K562 (cell line): ENCODE measurements around the gene ABCC6. TPM values are rescaled to one million over a fixed set of nuclear protein-coding genes. Genes with fewer than 3 reads are reported as not detected.

ENCODE experiments used
- BCOR ChIP-seq: fragments of 450-650 bp; IDR thresholded peaks from 2 replicates; pipeline ENCODE4 v1.6.1; 2016
- FUS ChIP-seq: fragments of 200-400 bp; formaldehyde crosslinking; optimal IDR thresholded peaks from 2 replicates; pipeline ENCODE3; 2017; ENCODE audit warnings: low read depth, low read length
- HCFC1 ChIP-seq: IDR thresholded peaks from 2 replicates; pipeline ENCODE4 v1.6.1; 2012; ENCODE audit warnings: low read depth, low read length, improper control_type of control experiment
- HMG20A ChIP-seq: fragments of 450-650 bp; formaldehyde crosslinking; conservative IDR thresholded peaks from 2 replicates; pipeline ENCODE4 v1.4.0; 2020; ENCODE audit warnings: mild to moderate bottlenecking, mixed read lengths
- HNRNPUL1 ChIP-seq: fragments of 200-400 bp; formaldehyde crosslinking; IDR thresholded peaks from 2 replicates; pipeline ENCODE4 v1.6.1; 2017; ENCODE audit warnings: low read length
- RBM22 ChIP-seq: fragments of 200-400 bp; formaldehyde crosslinking; IDR thresholded peaks from 2 replicates; pipeline ENCODE4 v1.6.1; 2018; ENCODE audit warnings: low read length, low read depth; ENCODE audit not compliant: poor library complexity, severe bottlenecking
- SAFB2 ChIP-seq: fragments of 200-400 bp; formaldehyde crosslinking; IDR thresholded peaks from 2 replicates; pipeline ENCODE4 v1.6.1; 2018; ENCODE audit warnings: borderline replicate concordance, low read length, low read depth, moderate library complexity; ENCODE audit not compliant: severe bottlenecking
- SLC30A9 ChIP-seq: fragments of 250-450 bp; sonication (Bioruptor Pico); IDR thresholded peaks from 2 replicates; pipeline ENCODE4 v1.8.0; 2022; ENCODE audit warnings: mild to moderate bottlenecking, moderate library complexity
- SMAD1 ChIP-seq: fragments of 150-350 bp; IDR thresholded peaks from 2 replicates; pipeline ENCODE4 v1.6.1; 2014; ENCODE audit warnings: low read length, low read depth; ENCODE audit not compliant: partially characterized antibody
- SRF ChIP-seq, 2 experiments: fragments of 250-450, 450-650 bp in 1 of 2; sonication (Bioruptor Pico) in 1 of 2; sonication (generic) in 1 of 2; formaldehyde crosslinking; IDR thresholded peaks; 2 replicates each; pipeline versions ENCODE4 v1.5.0 to v1.5.1; 2020 to 2022; ENCODE audit warnings: mild to moderate bottlenecking in 1 of 2, missing genetic modification reagents in 1 of 2
- STAG1 ChIP-seq: sonication (generic); formaldehyde crosslinking; IDR thresholded peaks from 2 replicates; pipeline ENCODE4 v1.5.0; 2020; ENCODE audit warnings: missing genetic modification reagents, borderline replicate concordance
- TAF1 ChIP-seq: IDR thresholded peaks from 2 replicates; pipeline ENCODE4 v1.6.1; 2011; ENCODE audit warnings: mild to moderate bottlenecking, low read length, moderate library complexity; ENCODE audit not compliant: insufficient read depth, control insufficient read depth, severe bottlenecking; ENCODE audit errors: extremely low read depth
- ZNF384 ChIP-seq: IDR thresholded peaks from 2 replicates; pipeline ENCODE4 v1.6.1; 2012; ENCODE audit warnings: low read depth, low read length, improper control_type of control experiment
- ZNF644 ChIP-seq: fragments of 200-800 bp; sonication (Bioruptor generic); IDR thresholded peaks from 2 replicates; pipeline ENCODE4 v1.6.1; 2016; ENCODE audit warnings: low read depth, missing genetic modification characterization, missing compliant biosample characterization
- polyA plus RNA-seq, 8 experiments: library from polyadenylated mRNA; depleted of rRNA in 4 of 8; stranded (reverse) in 5 of 8; unstranded in 3 of 8; fragments of >200 nt; fragmentation: Nextera tagmentation in 2 of 8; fragmentation: Illumina TruSeq in 1 of 8; extraction: Ambion mirVana in 2 of 8; extraction: Trizol in 1 of 8; gene quantifications; 2 replicates each; pipeline versions ENCODE4 v1.2.1 to v1.2.3, GENCODE V29; 2011 to 2014; ENCODE audit warnings: inconsistent platforms in 1 of 8, missing spikeins in 1 of 8
- total RNA-seq, 7 experiments: library from RNA; depleted of rRNA in 6 of 7; stranded (reverse); fragments of >200 nt in 6 of 7; fragmentation: Illumina TruSeq in 2 of 7; extraction: Trizol in 2 of 7; gene quantifications; 2 replicates each; pipeline versions ENCODE4 v1.2.1 to v1.2.3, GENCODE V29; 2011 to 2021; ENCODE audit warnings: low replicate concordance in 1 of 7
- TF ChIP-seq, protein P1 (sequence below), 3 experiments: IDR thresholded peaks in 2 of 3; conservative IDR thresholded peaks in 1 of 3; 2 replicates each; pipeline ENCODE4 v1.5.1; 2011 to 2012; ENCODE audit warnings: low read length in 3 of 3, mild to moderate bottlenecking in 3 of 3, control low read depth in 2 of 3, improper control_type of control experiment in 1 of 3, inconsistent platforms in 1 of 3, low read depth in 1 of 3, mixed read lengths in 1 of 3, moderate library complexity in 1 of 3; ENCODE audit not compliant: insufficient read depth in 2 of 3
- TF ChIP-seq, protein P2 (sequence below), 2 experiments: IDR thresholded peaks in 1 of 2; conservative IDR thresholded peaks in 1 of 2; 2 replicates each; pipeline ENCODE4 v1.6.1; 2016; ENCODE audit warnings: low read depth in 2 of 2, mild to moderate bottlenecking in 1 of 2, missing compliant biosample characterization in 1 of 2, missing genetic modification characterization in 1 of 2, moderate library complexity in 1 of 2
- TF ChIP-seq, protein P3 (sequence below): fragments of 450-650 bp; IDR thresholded peaks from 2 replicates; pipeline ENCODE4 v1.6.1; 2016; ENCODE audit warnings: mild to moderate bottlenecking
- TF ChIP-seq, protein P4 (sequence below): fragments of 450-650 bp; IDR thresholded peaks from 2 replicates; pipeline ENCODE4 v1.6.1; 2017; ENCODE audit warnings: antibody characterized with exemption

Gene ABCC6
- total and polyA plus RNA-seq, 9 of the 15 experiments (the other 6 are each of a cell fraction or from before 2014, with no cell fraction given) = 0.03 to 0.46 (median 0.07) TPM; not detected in 4

DNA sequence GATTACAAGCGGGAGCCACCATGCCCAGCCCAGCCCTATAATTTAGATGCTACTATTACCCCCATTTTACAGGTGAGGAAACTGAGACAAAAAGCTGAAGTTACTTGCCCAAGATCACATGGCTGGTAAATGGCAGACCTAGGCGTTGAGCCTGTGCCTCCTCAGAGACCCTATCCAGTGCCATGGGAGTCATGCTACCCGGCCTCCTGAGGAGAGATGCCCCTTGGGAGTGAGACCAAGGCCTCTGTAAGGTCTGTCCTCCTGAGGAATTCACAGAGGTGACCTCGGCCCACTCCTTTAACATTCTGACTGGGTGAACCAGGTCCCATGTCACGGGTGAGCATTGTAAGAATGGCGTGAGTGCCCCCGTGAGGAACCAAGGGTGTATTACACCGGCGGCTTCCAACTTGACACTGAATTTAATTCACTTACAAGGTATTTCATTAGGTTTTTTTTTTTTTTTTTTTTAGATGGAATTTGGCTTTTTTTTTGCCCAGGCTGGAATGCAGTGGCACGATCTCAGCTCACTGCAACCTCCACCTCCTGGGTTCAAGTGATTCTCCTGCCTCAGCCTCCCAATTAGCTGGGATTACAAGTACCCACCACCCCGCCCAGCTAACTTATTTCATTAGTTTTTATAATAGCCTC, 95.7 kb downstream of the ABCC6 start (continued):
- TF ChIP-seq SRF (CRISPR knock-in tag; IDR thresholded peaks at IDR 0.05) = no peak
- TF ChIP-seq RBM22 = no peak
- TF ChIP-seq STAG1 = peak; percentile 54; the same call in 1 of the 2 replicates
- no peak for TF ChIP-seq ZNF644 (tag)
- TF ChIP-seq ZNF384 = peak; percentile 74
- TF ChIP-seq SAFB2 = no peak
- TF ChIP-seq, protein P1, sequence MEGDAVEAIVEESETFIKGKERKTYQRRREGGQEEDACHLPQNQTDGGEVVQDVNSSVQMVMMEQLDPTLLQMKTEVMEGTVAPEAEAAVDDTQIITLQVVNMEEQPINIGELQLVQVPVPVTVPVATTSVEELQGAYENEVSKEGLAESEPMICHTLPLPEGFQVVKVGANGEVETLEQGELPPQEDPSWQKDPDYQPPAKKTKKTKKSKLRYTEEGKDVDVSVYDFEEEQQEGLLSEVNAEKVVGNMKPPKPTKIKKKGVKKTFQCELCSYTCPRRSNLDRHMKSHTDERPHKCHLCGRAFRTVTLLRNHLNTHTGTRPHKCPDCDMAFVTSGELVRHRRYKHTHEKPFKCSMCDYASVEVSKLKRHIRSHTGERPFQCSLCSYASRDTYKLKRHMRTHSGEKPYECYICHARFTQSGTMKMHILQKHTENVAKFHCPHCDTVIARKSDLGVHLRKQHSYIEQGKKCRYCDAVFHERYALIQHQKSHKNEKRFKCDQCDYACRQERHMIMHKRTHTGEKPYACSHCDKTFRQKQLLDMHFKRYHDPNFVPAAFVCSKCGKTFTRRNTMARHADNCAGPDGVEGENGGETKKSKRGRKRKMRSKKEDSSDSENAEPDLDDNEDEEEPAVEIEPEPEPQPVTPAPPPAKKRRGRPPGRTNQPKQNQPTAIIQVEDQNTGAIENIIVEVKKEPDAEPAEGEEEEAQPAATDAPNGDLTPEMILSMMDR (IDR thresholded peaks at IDR 0.05 in 2 of 3, conservative IDR thresholded peaks at IDR 0.05 in 1 of 3; ENCODE audit: insufficient read depth in 2 of 3, low read depth in 1 of 3, low read length in 3 of 3) = peak; percentile 78 to 91 (median 90)
- peak; percentile 94 for TF ChIP-seq BCOR
- TF ChIP-seq TAF1 = no peak
- no peak for TF ChIP-seq HNRNPUL1
- TF ChIP-seq, protein P2, sequence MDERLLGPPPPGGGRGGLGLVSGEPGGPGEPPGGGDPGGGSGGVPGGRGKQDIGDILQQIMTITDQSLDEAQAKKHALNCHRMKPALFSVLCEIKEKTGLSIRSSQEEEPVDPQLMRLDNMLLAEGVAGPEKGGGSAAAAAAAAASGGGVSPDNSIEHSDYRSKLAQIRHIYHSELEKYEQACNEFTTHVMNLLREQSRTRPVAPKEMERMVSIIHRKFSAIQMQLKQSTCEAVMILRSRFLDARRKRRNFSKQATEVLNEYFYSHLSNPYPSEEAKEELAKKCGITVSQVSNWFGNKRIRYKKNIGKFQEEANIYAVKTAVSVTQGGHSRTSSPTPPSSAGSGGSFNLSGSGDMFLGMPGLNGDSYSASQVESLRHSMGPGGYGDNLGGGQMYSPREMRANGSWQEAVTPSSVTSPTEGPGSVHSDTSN (CRISPR knock-in tag; IDR thresholded peaks at IDR 0.05; ENCODE audit: low read depth) = no peak
- TF ChIP-seq, protein P2 (tag; conservative IDR thresholded peaks at IDR 0.05; ENCODE audit: low read depth) = no peak
- TF ChIP-seq HCFC1 = no peak
- TF ChIP-seq HMG20A (CRISPR knock-in tag) = no peak
- TF ChIP-seq, protein P3, sequence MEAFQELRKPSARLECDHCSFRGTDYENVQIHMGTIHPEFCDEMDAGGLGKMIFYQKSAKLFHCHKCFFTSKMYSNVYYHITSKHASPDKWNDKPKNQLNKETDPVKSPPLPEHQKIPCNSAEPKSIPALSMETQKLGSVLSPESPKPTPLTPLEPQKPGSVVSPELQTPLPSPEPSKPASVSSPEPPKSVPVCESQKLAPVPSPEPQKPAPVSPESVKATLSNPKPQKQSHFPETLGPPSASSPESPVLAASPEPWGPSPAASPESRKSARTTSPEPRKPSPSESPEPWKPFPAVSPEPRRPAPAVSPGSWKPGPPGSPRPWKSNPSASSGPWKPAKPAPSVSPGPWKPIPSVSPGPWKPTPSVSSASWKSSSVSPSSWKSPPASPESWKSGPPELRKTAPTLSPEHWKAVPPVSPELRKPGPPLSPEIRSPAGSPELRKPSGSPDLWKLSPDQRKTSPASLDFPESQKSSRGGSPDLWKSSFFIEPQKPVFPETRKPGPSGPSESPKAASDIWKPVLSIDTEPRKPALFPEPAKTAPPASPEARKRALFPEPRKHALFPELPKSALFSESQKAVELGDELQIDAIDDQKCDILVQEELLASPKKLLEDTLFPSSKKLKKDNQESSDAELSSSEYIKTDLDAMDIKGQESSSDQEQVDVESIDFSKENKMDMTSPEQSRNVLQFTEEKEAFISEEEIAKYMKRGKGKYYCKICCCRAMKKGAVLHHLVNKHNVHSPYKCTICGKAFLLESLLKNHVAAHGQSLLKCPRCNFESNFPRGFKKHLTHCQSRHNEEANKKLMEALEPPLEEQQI = no peak
- TF ChIP-seq SLC30A9 (CRISPR knock-in tag) = no peak
- no peak for TF ChIP-seq FUS
- TF ChIP-seq, protein P4, sequence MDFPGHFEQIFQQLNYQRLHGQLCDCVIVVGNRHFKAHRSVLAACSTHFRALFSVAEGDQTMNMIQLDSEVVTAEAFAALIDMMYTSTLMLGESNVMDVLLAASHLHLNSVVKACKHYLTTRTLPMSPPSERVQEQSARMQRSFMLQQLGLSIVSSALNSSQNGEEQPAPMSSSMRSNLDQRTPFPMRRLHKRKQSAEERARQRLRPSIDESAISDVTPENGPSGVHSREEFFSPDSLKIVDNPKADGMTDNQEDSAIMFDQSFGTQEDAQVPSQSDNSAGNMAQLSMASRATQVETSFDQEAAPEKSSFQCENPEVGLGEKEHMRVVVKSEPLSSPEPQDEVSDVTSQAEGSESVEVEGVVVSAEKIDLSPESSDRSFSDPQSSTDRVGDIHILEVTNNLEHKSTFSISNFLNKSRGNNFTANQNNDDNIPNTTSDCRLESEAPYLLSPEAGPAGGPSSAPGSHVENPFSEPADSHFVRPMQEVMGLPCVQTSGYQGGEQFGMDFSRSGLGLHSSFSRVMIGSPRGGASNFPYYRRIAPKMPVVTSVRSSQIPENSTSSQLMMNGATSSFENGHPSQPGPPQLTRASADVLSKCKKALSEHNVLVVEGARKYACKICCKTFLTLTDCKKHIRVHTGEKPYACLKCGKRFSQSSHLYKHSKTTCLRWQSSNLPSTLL = no peak
- TF ChIP-seq SMAD1 = no peak
